ENCODE data around the gene FASTKD1. TPM values are rescaled to one million over a fixed set of nuclear protein-coding genes. Genes with fewer than 3 reads are reported as not detected.
A peak's percentile ranks its signal among the peaks of the same experiment; 100 is the strongest.

The FASTKD1 gene
- polyA plus RNA-seq, 3 donors: 9.1 to 16.9 (median 14.3) TPM

DNA sequence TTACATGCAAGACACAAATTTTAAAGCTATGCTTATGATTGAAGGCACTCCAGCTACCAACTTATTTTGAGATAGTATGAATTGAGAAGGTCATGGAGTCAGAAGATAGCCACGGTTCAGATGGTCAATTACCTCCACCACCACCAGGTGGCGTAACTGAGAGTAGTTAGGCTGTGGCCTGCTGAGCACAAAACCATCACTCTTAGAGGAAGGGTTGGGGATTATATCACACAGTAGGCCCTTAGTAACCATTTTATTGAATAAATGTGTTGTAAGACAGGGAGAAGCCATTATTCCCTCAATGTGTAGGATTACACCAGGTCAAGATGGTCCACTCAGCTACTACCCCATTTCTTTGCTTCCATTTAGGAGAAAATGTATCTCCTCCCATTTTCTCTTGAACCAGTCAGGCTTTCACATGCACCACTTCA, 45.4 kb downstream of the FASTKD1 start:
- no peak overlapping the region for H3K27ac ChIP-seq (ENCODE audit: low read depth in 1 of 2, low read length in 2 of 2)
- H4K20me1 ChIP-seq (ENCODE audit: insufficient read depth, low read length): no peaks in the 10 kb centered on the region
- WGBS (ENCODE audit: insufficient coverage): no CpG with 5 or more reads among the region's 2 CpGs
- Mint-ChIP-seq H3K36me3 (peaks cover 24 to 35% of the 10 kb centered on the region in 2 donors), H3K4me3 (no peak overlapping the region), H3K9me3 (no peaks in the 10 kb centered on the region), H3K4me1 (no peaks in the 10 kb centered on the region), H3K27ac (no peak overlapping the region), H3K27me3 (ENCODE audit: low read depth in 3 of 3) (no peaks in the 10 kb centered on the region)
- no peaks in the 10 kb centered on the region for H3K4me1 ChIP-seq (ENCODE audit: control insufficient read depth in 1 of 2, insufficient read depth in 2 of 2, low read length in 2 of 2)
- TF ChIP-seq, protein P1, sequence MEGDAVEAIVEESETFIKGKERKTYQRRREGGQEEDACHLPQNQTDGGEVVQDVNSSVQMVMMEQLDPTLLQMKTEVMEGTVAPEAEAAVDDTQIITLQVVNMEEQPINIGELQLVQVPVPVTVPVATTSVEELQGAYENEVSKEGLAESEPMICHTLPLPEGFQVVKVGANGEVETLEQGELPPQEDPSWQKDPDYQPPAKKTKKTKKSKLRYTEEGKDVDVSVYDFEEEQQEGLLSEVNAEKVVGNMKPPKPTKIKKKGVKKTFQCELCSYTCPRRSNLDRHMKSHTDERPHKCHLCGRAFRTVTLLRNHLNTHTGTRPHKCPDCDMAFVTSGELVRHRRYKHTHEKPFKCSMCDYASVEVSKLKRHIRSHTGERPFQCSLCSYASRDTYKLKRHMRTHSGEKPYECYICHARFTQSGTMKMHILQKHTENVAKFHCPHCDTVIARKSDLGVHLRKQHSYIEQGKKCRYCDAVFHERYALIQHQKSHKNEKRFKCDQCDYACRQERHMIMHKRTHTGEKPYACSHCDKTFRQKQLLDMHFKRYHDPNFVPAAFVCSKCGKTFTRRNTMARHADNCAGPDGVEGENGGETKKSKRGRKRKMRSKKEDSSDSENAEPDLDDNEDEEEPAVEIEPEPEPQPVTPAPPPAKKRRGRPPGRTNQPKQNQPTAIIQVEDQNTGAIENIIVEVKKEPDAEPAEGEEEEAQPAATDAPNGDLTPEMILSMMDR (IDR thresholded peaks at IDR 0.05): peak; percentile 90
- no peak overlapping the region for H3K4me2 ChIP-seq (replicated peaks; ENCODE audit: extremely low read depth, low read length, poor library complexity, severe bottlenecking)
- no peaks in the 10 kb centered on the region for H3K9me3 ChIP-seq (replicated peaks in 1 of 2; ENCODE audit: control insufficient read depth in 1 of 2, insufficient read depth in 1 of 2, low read length in 2 of 2)
- H3K79me2 ChIP-seq (ENCODE audit: insufficient read depth, low read length): no peaks in the 10 kb centered on the region
- peaks cover 24 to 36% of the 10 kb centered on the region in 2 donors for H3K36me3 ChIP-seq (replicated peaks in 1 of 2; ENCODE audit: control insufficient read depth in 1 of 2, insufficient read depth in 2 of 2, low read length in 2 of 2)
- intact Hi-C loops (cut with micrococcal nuclease): loop anchor here (10.0 kb wide), 1 partner anchor 397 kb away; no protein-coding TSS in a partner anchor
- no peak overlapping the region for H3K4me3 ChIP-seq (replicated peaks in 1 of 3; ENCODE audit: low read depth in 2 of 3, low read length in 3 of 3)
- H3K27me3 ChIP-seq (ENCODE audit: control insufficient read depth in 2 of 2, insufficient read depth in 2 of 2, low read length in 2 of 2): no peaks in the 10 kb centered on the region
- no peak overlapping the region for H2AFZ ChIP-seq (ENCODE audit: insufficient read depth, low read depth, low read length, poor library complexity, severe bottlenecking)
- no peak overlapping the region for H3K9ac ChIP-seq (ENCODE audit: insufficient read depth, low read length, poor library complexity, severe bottlenecking)
- peak; percentile 44 to 67 (median 55) for DNase-seq

DNA sequence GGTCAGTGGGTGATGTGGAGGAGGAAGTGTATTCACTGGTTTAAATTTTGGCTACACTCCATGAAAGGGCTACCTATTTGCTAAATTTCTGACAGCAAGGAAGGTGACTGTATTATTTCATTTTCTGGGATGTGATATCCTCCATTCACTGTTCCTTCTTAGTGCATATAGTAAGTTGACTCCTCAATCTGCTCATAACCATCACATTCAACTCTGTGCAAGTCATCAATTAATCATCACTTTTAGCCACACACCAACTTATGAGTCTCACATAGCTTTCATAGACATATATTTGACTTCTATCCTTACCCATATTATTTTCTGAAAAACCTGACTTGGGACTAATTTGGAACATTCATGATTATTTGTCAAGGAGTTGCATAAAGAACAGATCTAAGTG, 47.2 kb downstream of the FASTKD1 start:
- H3K9me3 Mint-ChIP-seq: no peaks in the 10 kb centered on the region
- H3K27ac ChIP-seq (ENCODE audit: low read depth in 1 of 2, low read length in 2 of 2): no peak overlapping the region
- H3K4me3 ChIP-seq (replicated peaks in 1 of 3; ENCODE audit: low read depth in 2 of 3, low read length in 3 of 3): no peak overlapping the region
- H3K36me3 ChIP-seq (replicated peaks in 1 of 2; ENCODE audit: control insufficient read depth in 1 of 2, insufficient read depth in 2 of 2, low read length in 2 of 2): peaks cover 16 to 26% of the 10 kb centered on the region in 2 donors
- no peak overlapping the region for H3K4me2 ChIP-seq (replicated peaks; ENCODE audit: extremely low read depth, low read length, poor library complexity, severe bottlenecking)
- TF ChIP-seq, protein P1 (IDR thresholded peaks at IDR 0.05): no peak
- intact Hi-C loops (cut with micrococcal nuclease): loop anchor here (10.0 kb wide), 1 partner anchor 398 kb away; no protein-coding TSS in a partner anchor
- no peak overlapping the region for H3K27ac Mint-ChIP-seq
- no peaks in the 10 kb centered on the region for H4K20me1 ChIP-seq (ENCODE audit: insufficient read depth, low read length)
- no peaks in the 10 kb centered on the region for H3K27me3 Mint-ChIP-seq (ENCODE audit: low read depth in 3 of 3)
- DNase-seq: no peak
- no peaks in the 10 kb centered on the region for H3K4me1 Mint-ChIP-seq
- H3K9ac ChIP-seq (ENCODE audit: insufficient read depth, low read length, poor library complexity, severe bottlenecking): no peak overlapping the region
- peaks cover 18 to 24% of the 10 kb centered on the region in 2 donors for H3K36me3 Mint-ChIP-seq
- no peaks in the 10 kb centered on the region for H3K79me2 ChIP-seq (ENCODE audit: insufficient read depth, low read length)
- no peak overlapping the region for H2AFZ ChIP-seq (ENCODE audit: insufficient read depth, low read depth, low read length, poor library complexity, severe bottlenecking)
- H3K9me3 ChIP-seq (replicated peaks in 1 of 2; ENCODE audit: control insufficient read depth in 1 of 2, insufficient read depth in 1 of 2, low read length in 2 of 2): no peaks in the 10 kb centered on the region
- H3K4me1 ChIP-seq (ENCODE audit: control insufficient read depth in 1 of 2, insufficient read depth in 2 of 2, low read length in 2 of 2): no peaks in the 10 kb centered on the region
- no peaks in the 10 kb centered on the region for H3K27me3 ChIP-seq (ENCODE audit: control insufficient read depth in 2 of 2, insufficient read depth in 2 of 2, low read length in 2 of 2)
- H3K4me3 Mint-ChIP-seq: no peak overlapping the region

Data from CD14-positive monocyte (primary cell).